ENCODE results near the gene SETD9.

DNA sequence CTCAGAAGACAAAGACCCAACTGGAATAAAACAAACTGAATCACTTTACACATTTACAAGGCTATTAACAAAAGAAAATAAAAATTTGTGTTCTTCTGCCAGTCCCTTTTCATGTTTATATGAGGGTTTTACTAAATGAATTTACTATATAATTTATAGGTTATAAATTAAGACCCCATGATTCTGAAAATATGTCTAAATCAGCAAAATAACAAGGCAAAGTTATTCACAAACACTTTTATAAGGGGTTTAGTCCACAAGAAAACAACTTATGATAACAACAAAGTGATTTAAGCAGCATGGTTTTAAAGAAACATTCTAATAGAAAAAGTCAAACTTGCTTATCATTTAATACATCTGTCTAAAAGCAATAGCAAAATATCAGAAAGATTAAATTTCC, 37.7 kb downstream of the SETD9 start:
- TF ChIP-seq POLR2A (IDR thresholded peaks at IDR 0.05) (no peak), EP300 (IDR thresholded peaks at IDR 0.05) (no peak), POLR2AphosphoS5 (IDR thresholded peaks at IDR 0.05) (no peak)
- TF ChIP-seq, protein P1, sequence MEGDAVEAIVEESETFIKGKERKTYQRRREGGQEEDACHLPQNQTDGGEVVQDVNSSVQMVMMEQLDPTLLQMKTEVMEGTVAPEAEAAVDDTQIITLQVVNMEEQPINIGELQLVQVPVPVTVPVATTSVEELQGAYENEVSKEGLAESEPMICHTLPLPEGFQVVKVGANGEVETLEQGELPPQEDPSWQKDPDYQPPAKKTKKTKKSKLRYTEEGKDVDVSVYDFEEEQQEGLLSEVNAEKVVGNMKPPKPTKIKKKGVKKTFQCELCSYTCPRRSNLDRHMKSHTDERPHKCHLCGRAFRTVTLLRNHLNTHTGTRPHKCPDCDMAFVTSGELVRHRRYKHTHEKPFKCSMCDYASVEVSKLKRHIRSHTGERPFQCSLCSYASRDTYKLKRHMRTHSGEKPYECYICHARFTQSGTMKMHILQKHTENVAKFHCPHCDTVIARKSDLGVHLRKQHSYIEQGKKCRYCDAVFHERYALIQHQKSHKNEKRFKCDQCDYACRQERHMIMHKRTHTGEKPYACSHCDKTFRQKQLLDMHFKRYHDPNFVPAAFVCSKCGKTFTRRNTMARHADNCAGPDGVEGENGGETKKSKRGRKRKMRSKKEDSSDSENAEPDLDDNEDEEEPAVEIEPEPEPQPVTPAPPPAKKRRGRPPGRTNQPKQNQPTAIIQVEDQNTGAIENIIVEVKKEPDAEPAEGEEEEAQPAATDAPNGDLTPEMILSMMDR (IDR thresholded peaks at IDR 0.05), result no peak
